Brain microvascular endothelial cell (primary cell): ENCODE results near the gene PTPRN2.

Experiments
- DNase-seq: peaks from one replicate; pipeline ENCODE4 v3.0.0-alpha.2; 2020
- H3K27ac ChIP-seq: fragments of 250-450 bp; sonication (Bioruptor Pico); 2 replicates; pipeline ENCODE4 v1.5.1; 2020; ENCODE audit warnings: mild to moderate bottlenecking, moderate library complexity
- H3K27me3 ChIP-seq: fragments of 250-450 bp; sonication (Bioruptor Pico); replicated peaks from 2 replicates; pipeline ENCODE4 v1.5.1; 2020; ENCODE audit warnings: mild to moderate bottlenecking
- H3K36me3 ChIP-seq: fragments of 250-450 bp; sonication (Bioruptor Pico); replicated peaks from 2 replicates; pipeline ENCODE4 v1.5.1; 2020; ENCODE audit warnings: mild to moderate bottlenecking
- H3K4me3 ChIP-seq: 2 replicates; pipeline ENCODE4 v1.5.1; 2011; ENCODE audit warnings: low read depth, mild to moderate bottlenecking, control low read depth, low read length, moderate library complexity
- in situ Hi-C: cut with HindIII; loops from 2 replicates; pipeline ENCODE4 v1.10.0; 2017; ENCODE audit warnings: low sequenced_read_pairs, low pct_ligation_motif_present
- TF ChIP-seq, protein P1 (sequence below): IDR thresholded peaks from 2 replicates; pipeline ENCODE4 v1.5.1; 2011; ENCODE audit warnings: low read depth, mild to moderate bottlenecking, moderate library complexity, low read length, control low read depth, inconsistent platforms; ENCODE audit errors: missing control alignments

PTPRN2 gene

DNA sequence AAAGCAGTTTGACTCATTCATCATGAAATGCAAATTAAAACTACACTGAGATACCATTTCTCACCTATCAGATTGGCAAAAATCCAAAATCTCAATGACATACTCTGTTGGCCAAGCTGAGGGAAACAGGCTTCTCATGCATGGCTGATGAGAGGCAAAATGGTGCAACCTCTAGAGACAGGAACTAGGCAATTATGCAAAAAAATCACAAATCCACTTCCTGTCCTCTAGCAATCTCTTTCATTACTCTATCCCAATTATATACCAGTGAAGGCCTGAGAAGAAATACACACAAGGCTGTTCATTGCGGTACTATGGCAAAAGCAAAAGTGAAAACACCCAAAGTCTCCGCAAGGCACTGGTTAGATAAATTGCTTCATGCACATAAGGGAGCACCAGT is 25.9 kb upstream of the PTPRN2 start:
- H3K4me3 ChIP-seq: no peak overlapping the region
- TF ChIP-seq, protein P1, sequence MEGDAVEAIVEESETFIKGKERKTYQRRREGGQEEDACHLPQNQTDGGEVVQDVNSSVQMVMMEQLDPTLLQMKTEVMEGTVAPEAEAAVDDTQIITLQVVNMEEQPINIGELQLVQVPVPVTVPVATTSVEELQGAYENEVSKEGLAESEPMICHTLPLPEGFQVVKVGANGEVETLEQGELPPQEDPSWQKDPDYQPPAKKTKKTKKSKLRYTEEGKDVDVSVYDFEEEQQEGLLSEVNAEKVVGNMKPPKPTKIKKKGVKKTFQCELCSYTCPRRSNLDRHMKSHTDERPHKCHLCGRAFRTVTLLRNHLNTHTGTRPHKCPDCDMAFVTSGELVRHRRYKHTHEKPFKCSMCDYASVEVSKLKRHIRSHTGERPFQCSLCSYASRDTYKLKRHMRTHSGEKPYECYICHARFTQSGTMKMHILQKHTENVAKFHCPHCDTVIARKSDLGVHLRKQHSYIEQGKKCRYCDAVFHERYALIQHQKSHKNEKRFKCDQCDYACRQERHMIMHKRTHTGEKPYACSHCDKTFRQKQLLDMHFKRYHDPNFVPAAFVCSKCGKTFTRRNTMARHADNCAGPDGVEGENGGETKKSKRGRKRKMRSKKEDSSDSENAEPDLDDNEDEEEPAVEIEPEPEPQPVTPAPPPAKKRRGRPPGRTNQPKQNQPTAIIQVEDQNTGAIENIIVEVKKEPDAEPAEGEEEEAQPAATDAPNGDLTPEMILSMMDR: no peak
- in situ Hi-C loops: no loop called here
- H3K36me3 ChIP-seq: no peaks in the 10 kb centered on the region
- H3K27ac ChIP-seq: no peak overlapping the region
- DNase-seq: no peak
- H3K27me3 ChIP-seq: no peaks in the 10 kb centered on the region

DNA sequence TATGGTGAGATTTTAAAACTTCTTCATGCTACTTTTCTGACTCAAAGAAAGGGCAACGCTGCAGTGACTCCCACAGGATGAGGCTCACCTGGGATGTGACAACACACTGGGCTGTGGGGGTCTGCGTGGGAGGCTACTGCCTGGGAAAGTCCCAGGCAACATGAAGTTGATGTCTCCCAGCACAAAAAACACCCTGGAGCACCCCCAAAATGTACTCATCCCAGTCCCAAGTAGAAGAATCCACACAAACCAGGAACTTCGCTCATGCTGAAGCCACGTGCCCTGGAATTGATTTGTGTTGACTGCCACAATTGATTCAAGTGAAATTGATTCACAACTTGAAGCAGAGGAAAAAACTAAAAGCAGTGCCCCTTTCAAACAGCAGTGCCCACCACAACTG is 24.9 kb upstream of the PTPRN2 start:
- in situ Hi-C loops: no loop called here
- TF ChIP-seq, protein P1: no peak
- H3K36me3 ChIP-seq: no peaks in the 10 kb centered on the region
- H3K4me3 ChIP-seq: no peak overlapping the region
- no peak overlapping the region for H3K27ac ChIP-seq
- DNase-seq: no peak
- no peaks in the 10 kb centered on the region for H3K27me3 ChIP-seq

DNA sequence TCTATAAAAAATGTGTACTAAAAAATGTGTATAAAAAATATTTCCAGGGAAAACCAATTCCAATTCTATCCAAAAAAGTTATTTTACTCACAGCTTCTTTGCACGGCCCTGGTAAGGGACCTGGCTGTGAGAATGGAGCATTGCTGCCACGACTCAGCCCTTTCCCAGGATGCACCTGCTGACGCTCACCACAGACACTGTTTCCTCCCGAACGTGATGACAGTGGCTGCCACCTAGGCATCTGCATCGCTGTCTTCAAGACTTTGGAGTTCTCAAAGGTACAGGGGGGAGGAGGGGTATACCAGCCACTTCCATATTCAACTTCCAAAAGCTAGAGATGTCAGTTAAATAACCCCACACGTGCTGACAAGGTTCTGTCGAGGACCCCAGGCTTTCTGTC is 23.9 kb upstream of the PTPRN2 start:
- H3K27me3 ChIP-seq: no peaks in the 10 kb centered on the region
- no peak overlapping the region for H3K4me3 ChIP-seq
- no peak overlapping the region for H3K27ac ChIP-seq
- no peak for DNase-seq
- H3K36me3 ChIP-seq: no peaks in the 10 kb centered on the region
- in situ Hi-C loops: no loop called here
- TF ChIP-seq, protein P1: no peak

DNA sequence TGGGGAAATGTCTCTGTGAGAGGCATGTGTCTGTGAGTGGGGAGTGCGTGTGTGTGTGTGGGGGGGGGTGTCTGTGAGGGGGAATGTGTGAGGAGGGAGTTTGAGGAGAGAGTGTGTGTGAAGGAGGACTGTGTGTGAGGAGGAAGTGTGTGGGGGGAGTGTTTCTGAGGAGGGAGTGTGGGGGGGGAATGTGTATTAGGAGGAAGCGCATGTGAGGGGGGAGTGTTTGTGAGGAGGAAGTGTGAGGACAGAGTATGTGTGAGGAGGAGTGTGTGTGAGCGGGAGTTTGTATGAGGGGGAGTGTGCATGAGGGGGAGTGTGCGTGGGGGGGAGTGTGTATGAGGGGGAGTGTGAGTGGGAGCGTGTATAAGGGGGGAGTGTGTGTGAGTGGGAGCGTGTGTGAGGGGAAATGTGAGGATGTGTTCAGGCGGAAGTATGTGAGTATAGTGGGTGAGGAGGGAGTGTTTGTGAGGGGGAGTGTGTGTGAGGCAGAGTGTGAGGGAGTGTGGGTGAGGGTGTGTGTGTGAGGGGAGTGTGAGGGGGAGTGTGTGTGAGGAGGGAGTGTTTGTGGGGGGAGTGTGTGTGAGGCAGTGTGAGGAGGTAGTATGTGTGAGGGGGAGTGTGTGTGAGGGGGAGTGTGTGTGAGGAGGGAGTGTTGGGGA is 21.8 kb upstream of the PTPRN2 start:
- in situ Hi-C loops: no loop called here
- H3K4me3 ChIP-seq: no peak overlapping the region
- no peaks in the 10 kb centered on the region for H3K36me3 ChIP-seq
- TF ChIP-seq, protein P1: no peak
- H3K27ac ChIP-seq: no peak overlapping the region
- no peaks in the 10 kb centered on the region for H3K27me3 ChIP-seq
- DNase-seq: no peak

DNA sequence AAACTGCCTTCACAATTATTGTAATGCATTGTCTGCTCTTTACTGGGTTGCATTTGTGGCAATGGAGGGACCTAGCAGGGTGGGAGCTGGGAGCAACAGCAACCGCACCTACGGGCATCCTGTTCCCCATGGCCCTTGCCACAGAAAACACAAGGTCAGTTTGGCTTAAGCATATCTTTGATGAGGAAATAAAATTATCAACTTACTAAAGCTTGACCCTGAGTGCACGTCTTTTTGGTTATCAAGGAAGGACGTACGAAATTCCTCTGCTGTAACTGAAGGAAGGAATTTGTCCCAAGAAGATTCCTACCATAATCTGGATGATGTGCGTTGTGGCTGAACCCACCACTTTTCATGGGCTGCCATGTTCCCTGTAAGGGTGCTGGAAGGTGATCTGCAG is 19.9 kb upstream of the PTPRN2 start:
- H3K27me3 ChIP-seq: no peaks in the 10 kb centered on the region
- no peak overlapping the region for H3K4me3 ChIP-seq
- no peak overlapping the region for H3K27ac ChIP-seq
- no peak for DNase-seq
- H3K36me3 ChIP-seq: no peaks in the 10 kb centered on the region
- TF ChIP-seq, protein P1: no peak
- in situ Hi-C loops: no loop called here
